Ascending aorta (tissue), 2 donors: ENCODE results near the gene AHCYL2. TPM values are rescaled to one million over a fixed set of nuclear protein-coding genes. Genes with fewer than 3 reads are reported as not detected.

Source experiments
- DNase-seq, 2 donors: peaks; one replicate each; pipeline ENCODE4 v3.0.0-alpha.2; 2019; ENCODE audit warnings: low spot score in 2 of 2
- H3K27ac ChIP-seq, 2 donors: fragments of 200-600 bp; sonication (generic); one replicate each; pipeline ENCODE4 v1.5.1; 2016 to 2017; ENCODE audit warnings: mild to moderate bottlenecking in 1 of 2
- H3K27me3 ChIP-seq: fragments of 200-600 bp; sonication (generic); one replicate; pipeline ENCODE4 v1.5.1; 2017
- H3K36me3 ChIP-seq, 2 donors: fragments of 200-600 bp; sonication (generic); one replicate each; pipeline ENCODE4 v1.5.1; 2016
- H3K4me1 ChIP-seq, 2 donors: fragments of 200-600 bp; sonication (generic); one replicate each; pipeline ENCODE4 v1.5.1; 2016 to 2017; ENCODE audit warnings: mild to moderate bottlenecking in 1 of 2
- H3K4me3 ChIP-seq, 2 donors: fragments of 200-600 bp; sonication (generic); one replicate each; pipeline ENCODE4 v1.5.1; 2016 to 2017; ENCODE audit warnings: mild to moderate bottlenecking in 1 of 2
- H3K9me3 ChIP-seq, 2 donors: fragments of 200-600 bp; sonication (generic); one replicate each; pipeline ENCODE4 v1.5.1; 2016
- intact Hi-C: fragments of 100-400 bp; cut with DNase I; formaldehyde crosslinking; loops from one replicate; pipeline ENCODE4 v1.15.1; 2023
- total RNA-seq: library from RNA; depleted of rRNA; stranded (reverse); fragments of >200 nt; gene quantifications from one replicate; pipeline ENCODE4 v1.1.0, GENCODE V29; 2016
- TF ChIP-seq, protein P1 (sequence below), 3 experiments: fragments of 200-600 bp in 2 of 3; fragments of 450-650 bp in 1 of 3; sonication (generic) in 2 of 3; IDR thresholded peaks; one replicate each; pipeline ENCODE4 v1.5.1; 2016 to 2019; ENCODE audit warnings: antibody characterized with exemption in 3 of 3, mild to moderate bottlenecking in 1 of 3, moderate library complexity in 1 of 3

The AHCYL2 gene
- total RNA-seq, 1 donor from 2014 or later = 62.9 TPM

DNA sequence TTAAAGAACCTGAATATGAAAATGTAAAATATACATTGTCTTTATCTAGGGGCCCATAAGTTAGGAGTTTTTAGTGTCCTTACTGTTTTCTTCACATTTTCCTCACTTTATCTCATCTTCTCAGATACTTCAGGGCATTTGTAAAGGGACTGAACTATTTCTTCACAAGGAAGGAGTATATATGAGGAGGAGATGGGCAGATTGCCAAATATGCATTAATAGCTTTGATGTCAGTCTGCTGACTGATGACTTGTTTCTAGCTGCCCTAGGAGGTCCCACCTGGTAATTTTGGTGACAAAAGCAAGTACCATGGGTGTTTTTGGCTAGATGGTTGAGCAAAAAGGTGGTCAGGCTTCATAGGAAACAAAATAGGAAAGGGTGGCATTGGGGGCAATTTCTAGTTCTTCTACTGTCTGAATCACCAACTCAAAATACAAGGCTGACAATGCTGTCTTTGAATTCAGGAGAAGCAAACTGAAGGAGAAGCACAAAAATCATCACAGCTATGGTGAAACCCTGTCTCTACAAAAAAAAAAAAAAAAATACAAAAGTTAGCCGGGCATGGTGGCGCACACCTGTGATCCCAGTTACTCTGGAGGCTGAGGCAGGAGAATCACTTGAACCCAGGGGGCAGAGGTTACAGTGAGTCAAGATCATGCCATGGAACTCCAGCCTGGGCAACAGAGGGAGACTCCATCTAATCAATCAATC lies 199.0 kb downstream of the AHCYL2 start:
- intact Hi-C loops = no loop called here
- H3K27me3 ChIP-seq = no peaks in the 10 kb centered on the region
- H3K4me3 ChIP-seq = no peak overlapping the region
- H3K9me3 ChIP-seq = no peaks in the 10 kb centered on the region
- peaks cover 6 to 25% of the 10 kb centered on the region in 2 donors for H3K36me3 ChIP-seq
- H3K4me1 ChIP-seq = no peaks in the 10 kb centered on the region
- DNase-seq = no peak
- no peak overlapping the region for H3K27ac ChIP-seq
- TF ChIP-seq, protein P1, sequence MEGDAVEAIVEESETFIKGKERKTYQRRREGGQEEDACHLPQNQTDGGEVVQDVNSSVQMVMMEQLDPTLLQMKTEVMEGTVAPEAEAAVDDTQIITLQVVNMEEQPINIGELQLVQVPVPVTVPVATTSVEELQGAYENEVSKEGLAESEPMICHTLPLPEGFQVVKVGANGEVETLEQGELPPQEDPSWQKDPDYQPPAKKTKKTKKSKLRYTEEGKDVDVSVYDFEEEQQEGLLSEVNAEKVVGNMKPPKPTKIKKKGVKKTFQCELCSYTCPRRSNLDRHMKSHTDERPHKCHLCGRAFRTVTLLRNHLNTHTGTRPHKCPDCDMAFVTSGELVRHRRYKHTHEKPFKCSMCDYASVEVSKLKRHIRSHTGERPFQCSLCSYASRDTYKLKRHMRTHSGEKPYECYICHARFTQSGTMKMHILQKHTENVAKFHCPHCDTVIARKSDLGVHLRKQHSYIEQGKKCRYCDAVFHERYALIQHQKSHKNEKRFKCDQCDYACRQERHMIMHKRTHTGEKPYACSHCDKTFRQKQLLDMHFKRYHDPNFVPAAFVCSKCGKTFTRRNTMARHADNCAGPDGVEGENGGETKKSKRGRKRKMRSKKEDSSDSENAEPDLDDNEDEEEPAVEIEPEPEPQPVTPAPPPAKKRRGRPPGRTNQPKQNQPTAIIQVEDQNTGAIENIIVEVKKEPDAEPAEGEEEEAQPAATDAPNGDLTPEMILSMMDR (IDR thresholded peaks at IDR 0.05) = no peak

DNA sequence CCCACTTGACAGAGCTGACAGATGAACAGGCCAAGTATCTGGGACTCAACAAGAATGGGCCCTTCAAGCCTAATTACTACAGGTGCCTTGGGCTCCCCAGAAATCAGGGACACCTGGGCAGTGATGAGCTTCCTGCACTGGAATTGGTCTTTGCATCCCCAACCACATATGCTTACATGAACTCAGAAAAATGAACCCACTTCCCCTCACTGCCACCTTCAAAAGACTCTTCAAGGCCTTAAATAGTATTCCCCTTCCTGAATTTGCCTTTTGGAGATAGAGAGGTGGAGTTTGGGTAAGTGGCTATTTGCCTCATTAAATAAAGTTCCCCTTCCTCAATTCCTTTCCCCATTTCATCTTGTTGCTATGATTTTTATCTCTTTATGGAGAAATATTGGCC lies 201.7 kb downstream of the AHCYL2 start:
- H3K27me3 ChIP-seq = no peaks in the 10 kb centered on the region
- TF ChIP-seq, protein P1 (IDR thresholded peaks at IDR 0.05) = no peak
- intact Hi-C loops = no loop called here
- peaks cover 6 to 25% of the 10 kb centered on the region in 2 donors for H3K36me3 ChIP-seq
- H3K4me3 ChIP-seq = no peak overlapping the region
- DNase-seq = no peak
- H3K9me3 ChIP-seq = no peaks in the 10 kb centered on the region
- no peak overlapping the region for H3K27ac ChIP-seq
- no peaks in the 10 kb centered on the region for H3K4me1 ChIP-seq

DNA sequence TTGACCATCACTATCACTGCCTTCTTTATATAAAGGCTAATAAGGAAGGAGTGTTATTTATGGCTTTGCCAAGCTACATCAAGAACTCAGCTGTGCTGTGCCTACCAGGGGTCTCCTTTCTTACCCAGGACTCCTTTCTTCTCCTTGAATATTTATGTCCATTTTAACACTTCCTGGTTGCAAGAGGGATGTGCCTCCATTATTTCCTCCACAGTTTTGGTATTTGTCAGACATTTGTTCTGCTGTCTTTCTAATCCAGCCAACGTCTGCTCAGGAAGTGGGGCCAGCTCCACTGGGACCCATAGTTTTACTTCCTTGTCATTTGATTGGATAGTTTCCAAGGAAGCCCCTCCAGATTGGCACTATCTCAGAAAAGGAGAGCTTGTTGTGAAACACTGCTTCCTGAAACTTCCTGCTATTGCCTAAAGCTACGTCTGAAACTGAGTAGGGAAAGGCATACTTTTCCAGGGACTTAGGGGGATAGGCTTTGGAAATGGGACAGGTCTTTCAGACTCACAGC lies 202.8 kb downstream of the AHCYL2 start:
- Histone ChIP-seq H3K27ac (no peak overlapping the region), H3K4me3 (no peak overlapping the region), H3K27me3 (no peaks in the 10 kb centered on the region), H3K9me3 (no peaks in the 10 kb centered on the region), H3K4me1 (no peaks in the 10 kb centered on the region), H3K36me3 (peaks cover 6 to 25% of the 10 kb centered on the region in 2 donors)
- TF ChIP-seq, protein P1 (IDR thresholded peaks at IDR 0.05) = no peak
- DNase-seq = no peak
- intact Hi-C loops = no loop called here

DNA sequence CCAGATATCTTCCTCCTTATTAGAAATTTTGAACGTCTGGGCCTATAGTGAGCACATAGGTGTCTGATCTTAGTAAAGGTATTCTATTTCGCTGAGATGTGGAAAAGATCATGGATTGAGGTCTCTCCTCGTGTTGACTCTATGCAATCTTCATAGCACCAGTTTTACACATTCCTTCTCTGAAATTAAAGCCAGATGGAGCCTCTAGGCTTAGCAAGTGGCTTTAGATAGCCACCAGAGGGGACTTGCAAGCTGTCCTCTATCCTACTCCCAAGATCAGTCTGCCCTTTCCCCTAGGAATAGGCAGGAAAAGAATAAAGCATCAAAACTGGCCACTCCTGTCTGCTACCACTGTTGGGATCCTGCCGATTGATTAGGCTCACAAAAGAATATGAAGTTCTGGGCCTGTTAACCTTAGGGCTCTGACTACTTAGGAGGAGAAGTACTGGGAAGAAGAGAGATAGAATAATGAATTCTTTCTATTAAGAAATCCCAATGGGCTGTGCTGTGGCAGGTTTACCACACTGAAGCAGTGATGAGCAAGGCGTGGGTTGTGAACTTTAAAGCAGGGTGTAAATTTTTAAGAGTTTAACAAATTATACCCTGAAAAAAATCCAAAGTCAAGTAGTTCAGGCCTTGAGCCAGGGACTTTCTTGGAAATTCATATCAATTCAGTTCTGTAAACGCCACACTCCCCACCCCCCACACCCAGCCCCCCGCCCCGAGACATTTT lies 207.2 kb downstream of the AHCYL2 start:
- TF ChIP-seq, protein P1 (IDR thresholded peaks at IDR 0.05) = no peak
- intact Hi-C loops = loop anchor here (2.0 kb wide), 1 partner anchor 181 kb away; no protein-coding TSS in a partner anchor
- no peaks in the 10 kb centered on the region for H3K27me3 ChIP-seq
- H3K4me1 ChIP-seq = peaks cover 3 to 7% of the 10 kb centered on the region in 2 donors
- no peak overlapping the region for H3K27ac ChIP-seq
- H3K4me3 ChIP-seq = no peak overlapping the region
- DNase-seq = no peak
- peaks cover 1 to 6% of the 10 kb centered on the region in 2 donors for H3K36me3 ChIP-seq
- H3K9me3 ChIP-seq = no peaks in the 10 kb centered on the region

DNA sequence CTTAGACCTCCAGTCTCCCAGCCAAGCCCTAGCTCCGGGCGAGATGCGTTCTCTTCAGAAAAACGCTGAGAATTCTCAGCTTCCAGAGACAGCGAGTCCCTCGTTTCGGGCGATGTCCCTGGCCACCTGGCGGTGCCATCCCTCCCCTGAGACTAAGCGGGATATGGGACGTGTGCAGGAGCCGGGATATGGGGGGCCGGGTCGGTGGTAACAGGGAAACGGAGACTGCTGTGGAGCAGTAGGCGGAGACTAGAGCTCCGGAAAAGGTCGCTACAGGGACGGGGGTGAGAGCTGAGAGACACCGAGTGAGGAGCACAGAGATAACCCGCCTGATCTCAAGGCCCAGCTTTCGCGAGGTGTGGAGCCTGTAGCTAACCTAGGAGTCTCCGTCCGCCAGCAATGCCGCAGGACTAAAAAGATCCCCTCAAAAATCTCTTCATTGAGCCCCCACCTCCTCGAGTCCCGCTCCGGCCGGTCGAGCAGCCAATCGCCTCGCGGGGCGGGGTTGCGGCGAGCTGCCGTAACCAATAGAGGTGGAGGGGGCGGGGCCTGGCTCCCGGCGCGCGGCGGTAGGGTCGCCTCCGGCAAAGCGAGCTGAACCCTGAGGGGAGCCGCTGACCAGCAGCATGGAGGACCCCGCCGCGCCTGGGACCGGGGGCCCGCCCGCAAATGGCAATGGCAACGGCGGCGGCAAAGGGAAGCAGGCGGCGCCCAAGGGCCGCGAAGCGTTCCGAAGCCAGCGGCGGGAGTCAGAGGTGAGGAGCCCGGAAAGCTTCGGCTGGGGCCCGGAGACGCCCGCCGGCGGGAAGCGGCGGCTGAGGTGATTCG lies 209.2 kb downstream of the AHCYL2 start, which contains the start of gene STRIP2:
Gene STRIP2, plus strand, starts transcription at position 586 of the 828 bp plus-strand sequence. Its CDS starts 41 bp downstream, at position 627.
- peak within 1 kb of the TSS in 1 of 2 donors; percentile 9 for H3K27ac ChIP-seq

More for the DNA sequence above, 209.2 kb downstream of the AHCYL2 start, which contains the start of gene STRIP2:
- TF ChIP-seq, protein P1 (IDR thresholded peaks at IDR 0.05) = no peak
- Histone ChIP-seq H3K27me3 (no peaks in the 10 kb centered on the region), H3K9me3 (no peaks in the 10 kb centered on the region), H3K4me3 (peak within 1 kb of the TSS; percentile 75 to 80), H3K4me1 (peaks cover 3 to 7% of the 10 kb centered on the region in 2 donors), H3K36me3 (no peaks in the 10 kb centered on the region)
- intact Hi-C loops = loop anchor here (2.0 kb wide), 2 partner anchors 179 to 209 kb away; partner anchors contain the start of gene AHCYL2
- DNase-seq = peak; percentile 68 to 93
